WI38 (cell line): ENCODE measurements around the gene ZNF784.

Experiments
- H3K4me3 ChIP-seq: 2 replicates; pipeline ENCODE4 v1.5.1; 2011; ENCODE audit warnings: low read depth, mild to moderate bottlenecking, control low read depth, low read length
- TF ChIP-seq, protein P1 (sequence below): IDR thresholded peaks from 2 replicates; pipeline ENCODE4 v1.5.1; 2012; ENCODE audit warnings: low read depth, mild to moderate bottlenecking, control low read depth, low read length

ZNF784 gene

DNA sequence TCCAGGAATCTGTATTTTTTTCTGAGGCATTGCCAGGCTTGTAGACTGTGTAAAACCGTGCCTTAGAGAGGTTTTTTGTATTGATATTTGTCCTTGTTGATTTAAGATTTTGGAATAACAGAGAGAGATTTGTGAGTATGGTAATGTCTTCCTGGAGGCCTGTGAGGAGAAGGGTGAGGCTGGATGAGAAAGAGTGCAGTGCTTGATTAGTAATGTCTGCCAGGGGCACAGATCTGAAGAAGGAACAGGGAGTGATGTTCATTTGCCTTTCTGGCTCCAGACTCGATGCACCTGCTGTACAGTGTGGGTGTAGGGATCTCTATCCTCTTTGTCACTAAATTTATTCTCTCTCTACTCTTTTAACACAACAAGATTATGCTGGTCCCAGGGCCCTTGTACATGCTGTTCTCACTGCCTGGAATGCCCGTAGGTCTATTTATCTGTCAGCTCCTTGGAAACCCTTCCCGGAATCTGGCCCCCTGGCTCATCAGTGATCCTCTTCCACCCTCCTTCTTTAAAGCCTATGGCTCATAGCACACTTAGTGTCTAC is 29.3 kb downstream of the ZNF784 start:
- TF ChIP-seq, protein P1, sequence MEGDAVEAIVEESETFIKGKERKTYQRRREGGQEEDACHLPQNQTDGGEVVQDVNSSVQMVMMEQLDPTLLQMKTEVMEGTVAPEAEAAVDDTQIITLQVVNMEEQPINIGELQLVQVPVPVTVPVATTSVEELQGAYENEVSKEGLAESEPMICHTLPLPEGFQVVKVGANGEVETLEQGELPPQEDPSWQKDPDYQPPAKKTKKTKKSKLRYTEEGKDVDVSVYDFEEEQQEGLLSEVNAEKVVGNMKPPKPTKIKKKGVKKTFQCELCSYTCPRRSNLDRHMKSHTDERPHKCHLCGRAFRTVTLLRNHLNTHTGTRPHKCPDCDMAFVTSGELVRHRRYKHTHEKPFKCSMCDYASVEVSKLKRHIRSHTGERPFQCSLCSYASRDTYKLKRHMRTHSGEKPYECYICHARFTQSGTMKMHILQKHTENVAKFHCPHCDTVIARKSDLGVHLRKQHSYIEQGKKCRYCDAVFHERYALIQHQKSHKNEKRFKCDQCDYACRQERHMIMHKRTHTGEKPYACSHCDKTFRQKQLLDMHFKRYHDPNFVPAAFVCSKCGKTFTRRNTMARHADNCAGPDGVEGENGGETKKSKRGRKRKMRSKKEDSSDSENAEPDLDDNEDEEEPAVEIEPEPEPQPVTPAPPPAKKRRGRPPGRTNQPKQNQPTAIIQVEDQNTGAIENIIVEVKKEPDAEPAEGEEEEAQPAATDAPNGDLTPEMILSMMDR, result no peak

DNA sequence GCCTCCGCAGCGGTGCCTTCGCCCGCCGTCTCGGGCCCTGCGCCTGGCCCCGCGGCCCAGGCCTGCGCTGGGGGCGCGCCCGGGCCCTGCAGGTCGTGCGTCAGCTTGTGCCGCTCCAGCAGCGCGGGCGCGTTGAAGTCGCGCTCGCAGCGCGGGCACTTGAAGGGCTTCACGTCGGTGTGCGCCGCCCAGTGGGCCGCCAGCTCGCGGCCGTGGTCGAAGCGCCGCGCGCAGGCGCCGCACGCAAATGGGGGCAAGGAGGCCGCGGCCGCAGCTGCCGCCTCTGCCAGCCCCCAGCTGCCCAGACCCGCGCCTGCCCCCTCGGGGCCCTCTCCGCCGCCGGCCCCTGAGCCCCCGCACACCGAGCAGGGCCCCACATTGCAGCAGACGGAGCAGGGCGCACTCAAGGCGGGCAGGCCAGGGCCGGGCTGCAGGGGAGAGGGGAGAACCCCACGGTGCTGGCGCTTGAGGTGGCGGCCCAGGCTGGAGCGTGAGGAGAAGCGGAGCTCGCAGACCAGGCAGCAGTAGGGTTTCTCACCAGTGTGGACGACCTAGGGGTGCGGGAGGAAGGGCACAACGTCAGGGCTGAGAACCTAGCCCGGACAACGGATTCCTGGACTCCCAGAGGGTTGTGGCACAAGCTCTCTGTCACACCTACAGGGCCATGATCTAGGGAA is 31.1 kb downstream of the ZNF784 start:
- TF ChIP-seq, protein P1, result no peak
- no peak overlapping the region for H3K4me3 ChIP-seq

More for the DNA sequence above, 29.3 kb downstream of the ZNF784 start:
- no peak overlapping the region for H3K4me3 ChIP-seq

DNA sequence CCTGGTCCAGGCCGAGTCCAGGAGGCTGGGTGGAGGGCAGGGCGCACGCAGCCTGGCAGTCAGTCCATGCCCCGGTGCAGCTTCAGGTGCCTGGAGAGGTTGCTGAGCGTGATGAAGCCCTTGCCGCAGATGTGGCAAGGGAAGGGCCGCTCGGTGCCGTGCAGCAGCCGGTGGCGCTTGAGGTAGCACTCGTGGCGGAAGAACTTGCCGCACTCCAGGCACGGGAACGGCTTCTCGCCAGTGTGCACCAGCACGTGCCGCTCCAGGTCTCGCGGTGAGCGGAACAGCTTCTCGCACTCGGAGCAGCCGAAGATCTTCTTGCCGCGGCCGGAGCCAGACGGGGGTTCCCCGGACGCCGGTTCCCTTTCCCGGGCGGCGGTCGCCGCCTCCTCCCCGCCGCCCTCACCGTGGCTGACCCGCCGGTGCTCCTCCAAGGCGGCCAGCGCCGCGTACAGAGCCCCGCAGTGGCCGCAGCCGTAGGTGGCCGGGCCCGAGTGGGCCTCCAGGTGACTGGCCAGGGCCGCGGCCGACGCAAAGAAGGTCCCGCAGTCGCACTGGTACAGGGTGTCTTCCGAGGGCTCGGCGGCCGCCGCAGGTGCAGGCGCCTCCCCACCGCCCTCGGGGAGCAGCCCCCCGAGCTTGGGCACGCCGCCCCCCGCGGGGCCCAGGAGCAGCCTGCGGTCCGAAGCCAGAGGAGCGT is 31.8 kb downstream of the ZNF784 start:
- TF ChIP-seq, protein P1, result no peak
- H3K4me3 ChIP-seq, result no peak overlapping the region

DNA sequence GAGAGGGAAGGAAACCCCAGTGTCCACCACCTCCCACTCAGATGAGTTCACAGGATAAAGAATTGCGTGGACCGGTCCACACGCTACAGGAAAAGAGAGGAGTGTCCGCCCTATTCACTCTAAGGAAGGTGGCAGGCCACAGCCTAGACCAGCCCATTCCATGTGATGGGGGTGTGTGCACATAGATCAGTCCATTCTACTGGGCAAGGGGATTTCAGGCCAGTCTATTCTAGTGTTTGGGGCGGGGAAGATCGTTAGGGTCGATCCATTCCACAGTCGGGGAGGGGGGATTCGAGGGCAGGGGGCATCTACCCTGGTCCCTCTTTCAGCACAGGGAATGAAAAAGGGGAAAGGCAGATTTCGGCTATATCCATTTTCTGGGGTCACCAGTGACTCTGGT is 32.8 kb downstream of the ZNF784 start:
- no peak overlapping the region for H3K4me3 ChIP-seq
- TF ChIP-seq, protein P1, result no peak

DNA sequence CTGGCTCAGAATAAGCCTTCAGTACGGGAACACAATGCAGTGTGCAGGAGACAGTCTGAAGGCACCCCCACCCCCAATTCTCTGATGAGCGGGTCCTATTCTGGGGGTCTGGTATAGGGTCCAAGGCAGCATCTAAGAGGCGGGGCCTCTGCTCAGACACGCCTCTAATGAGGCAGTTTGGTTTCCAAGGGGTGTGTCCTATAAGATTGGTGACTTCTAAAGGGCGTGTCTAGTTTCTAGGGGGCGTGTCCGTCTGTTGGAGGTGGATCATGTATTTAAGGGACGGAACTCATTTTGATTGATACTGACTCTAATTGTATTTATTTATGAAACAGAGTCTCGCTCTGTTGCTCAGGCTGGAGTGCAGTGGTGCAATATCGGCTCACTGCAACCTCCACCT is 33.7 kb downstream of the ZNF784 start:
- TF ChIP-seq, protein P1, result no peak
- no peak overlapping the region for H3K4me3 ChIP-seq

DNA sequence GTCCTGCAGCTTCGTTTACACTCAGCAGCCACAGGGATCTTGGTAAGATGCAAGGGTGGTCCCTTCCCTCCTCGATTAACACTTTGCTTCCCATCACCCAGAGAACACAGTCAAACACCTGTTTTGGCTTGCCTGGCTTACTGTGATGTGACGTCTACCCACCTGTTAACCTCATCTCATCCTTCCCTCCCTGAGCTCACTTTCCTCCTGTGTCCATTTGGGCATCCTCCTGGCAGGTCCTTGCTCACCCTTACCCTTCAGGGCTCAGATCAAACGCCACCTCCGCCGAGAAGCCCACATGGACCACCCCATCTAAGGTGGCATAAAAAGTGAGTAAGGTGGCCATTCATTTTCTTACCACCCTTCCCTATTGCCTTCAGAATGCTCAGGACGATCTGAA is 34.3 kb downstream of the ZNF784 start:
- TF ChIP-seq, protein P1, result no peak

DNA sequence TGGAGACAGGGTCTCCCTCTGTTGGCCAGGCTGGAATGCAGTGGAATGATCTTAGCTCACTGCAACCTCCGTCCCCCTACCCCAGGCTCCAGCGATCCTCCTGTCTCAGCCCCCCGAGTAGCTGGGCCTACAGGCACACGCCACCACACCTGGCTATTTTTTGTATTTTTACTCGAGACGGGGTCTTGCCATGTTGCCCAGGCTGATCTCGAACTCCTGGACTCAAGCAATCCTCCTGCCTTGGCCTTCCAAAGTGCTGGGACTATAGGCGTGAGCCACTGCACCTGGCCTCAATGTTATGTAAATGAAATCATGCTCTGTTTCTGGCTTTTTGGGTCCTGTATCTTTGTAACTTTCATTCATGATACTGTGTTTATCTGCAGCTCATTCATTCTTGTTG is 35.6 kb downstream of the ZNF784 start:
- H3K4me3 ChIP-seq, result no peak overlapping the region
- TF ChIP-seq, protein P1, result no peak

More for the DNA sequence above, 34.3 kb downstream of the ZNF784 start:
- H3K4me3 ChIP-seq, result no peak overlapping the region
